GM21447 (cell line): Measurements from ENCODE around the gene WDR47.
"Not testable (repeated sequence)": the region's sequence is repeated elsewhere in the genome, so short reads cannot be mapped to it uniquely, and the experiment has no call there.

Experiments used
- ATAC-seq: cut with Tn5 transposase; IDR thresholded peaks from one replicate; pipeline ENCODE4 v1.9.1; 2021; ENCODE audit not compliant: unreplicated experiment

WDR47 gene

DNA sequence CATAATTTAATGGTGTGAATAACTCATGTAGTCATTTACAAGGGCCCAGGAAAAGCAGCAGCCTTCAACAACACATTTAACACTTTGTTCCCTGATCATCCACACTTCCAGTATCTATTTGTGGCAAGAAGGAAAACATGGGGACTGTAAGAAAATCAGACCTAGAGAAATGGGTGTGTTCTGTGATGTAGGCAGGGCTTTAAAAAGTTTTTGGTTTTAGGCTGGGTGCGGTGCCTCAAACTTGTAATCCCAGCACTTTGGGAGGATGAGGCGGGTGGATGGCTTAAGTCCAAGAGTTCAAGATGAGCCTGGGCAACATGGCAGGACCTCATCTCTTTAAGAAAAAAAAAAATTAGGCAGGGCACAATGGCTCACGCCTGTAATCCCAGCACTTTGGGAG lies 14.2 kb upstream of the WDR47 start:
- ATAC-seq, result no peak

GRCh38 chr1:109052145-109052544 lies 10.2 kb upstream of the WDR47 start:
- not testable (repeated sequence) for ATAC-seq

GRCh38 chr1:109050228-109050995 lies 8.5 kb upstream of the WDR47 start:
- no peak for ATAC-seq

- no peak for ATAC-seq
These were observed 6.4 kb upstream of the WDR47 start for GRCh38 chr1:109048335-109048734.

GRCh38 chr1:109047339-109047738 lies 5.4 kb upstream of the WDR47 start:
- ATAC-seq, result no peak

DNA sequence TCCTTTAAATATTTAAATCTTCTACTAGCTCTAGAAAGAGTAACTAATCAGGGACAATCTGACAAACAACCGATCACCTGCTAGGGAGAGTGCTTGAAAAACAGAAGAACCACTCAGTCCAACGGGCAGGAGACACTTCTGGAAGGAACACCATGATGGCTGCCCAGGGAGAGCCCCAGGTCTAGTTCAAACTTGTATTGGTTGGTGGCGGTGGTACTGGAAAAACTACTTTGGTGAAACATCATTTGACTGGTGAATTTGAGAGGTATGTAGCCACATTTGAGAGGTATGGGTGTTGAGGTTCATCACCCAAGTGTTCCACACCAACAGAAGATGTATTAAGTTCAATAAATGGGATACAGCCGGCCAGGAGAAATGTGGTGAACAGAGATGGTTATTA lies 4.8 kb upstream of the WDR47 start:
- ATAC-seq, result no peak

DNA sequence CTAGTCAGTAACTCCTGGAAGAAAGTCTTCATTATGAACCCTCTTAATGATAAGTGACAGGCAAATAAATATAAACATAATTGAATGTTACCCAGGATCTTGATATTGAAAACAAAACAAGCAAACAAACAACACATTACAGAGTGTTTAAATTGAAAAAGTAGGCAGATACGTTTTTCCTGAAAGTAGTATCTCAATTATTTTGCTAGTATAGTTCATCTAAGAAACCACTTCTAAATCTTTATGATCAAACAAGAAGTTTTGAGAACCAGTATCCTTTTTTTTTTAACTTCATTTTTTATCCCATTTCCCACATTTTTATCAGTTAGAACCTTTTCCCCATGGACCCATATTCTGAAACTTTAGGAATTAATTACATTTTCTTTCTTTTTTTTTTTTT lies 3.7 kb upstream of the WDR47 start:
- no peak for ATAC-seq

- ATAC-seq, result peak; percentile 31
These were observed 797 bp downstream of the WDR47 start for GRCh38 chr1:109040989-109041620.

DNA sequence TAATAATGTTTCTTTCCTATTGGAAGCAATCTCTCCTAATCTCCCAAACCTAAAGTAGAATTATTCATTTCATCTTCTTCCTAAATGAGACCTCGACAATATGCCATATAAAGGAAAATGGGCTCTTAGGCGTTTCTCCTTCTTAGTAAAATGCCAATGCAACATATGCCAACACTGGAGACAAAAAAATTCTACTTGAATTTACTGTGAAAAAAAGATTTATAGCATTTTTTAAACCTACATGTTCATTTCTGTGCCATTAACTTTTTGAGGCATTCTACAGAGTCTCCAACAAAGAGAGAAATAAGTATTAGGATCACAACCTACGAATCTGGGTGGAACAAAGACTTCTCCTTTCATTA lies 1.3 kb downstream of the WDR47 start:
- ATAC-seq, result no peak

DNA sequence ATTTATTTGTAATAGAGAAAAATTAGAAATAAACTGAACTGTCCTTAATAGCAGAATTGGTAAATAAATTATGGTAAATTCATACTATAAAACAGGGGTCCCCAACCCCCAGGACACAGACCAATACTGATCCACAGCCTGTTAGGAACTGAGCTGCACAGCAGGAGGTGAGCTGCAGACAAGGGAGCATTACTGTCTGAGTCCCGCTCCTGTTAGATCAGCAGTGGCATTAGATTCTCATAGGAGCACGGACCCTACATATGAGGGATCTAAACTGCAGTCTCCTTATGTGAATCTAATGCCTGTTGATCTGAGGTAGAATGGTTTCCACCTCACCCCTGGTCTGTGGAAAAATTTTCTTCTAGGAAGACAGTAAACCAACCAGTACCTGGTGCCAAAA lies 7.5 kb downstream of the WDR47 start:
- no peak for ATAC-seq

DNA sequence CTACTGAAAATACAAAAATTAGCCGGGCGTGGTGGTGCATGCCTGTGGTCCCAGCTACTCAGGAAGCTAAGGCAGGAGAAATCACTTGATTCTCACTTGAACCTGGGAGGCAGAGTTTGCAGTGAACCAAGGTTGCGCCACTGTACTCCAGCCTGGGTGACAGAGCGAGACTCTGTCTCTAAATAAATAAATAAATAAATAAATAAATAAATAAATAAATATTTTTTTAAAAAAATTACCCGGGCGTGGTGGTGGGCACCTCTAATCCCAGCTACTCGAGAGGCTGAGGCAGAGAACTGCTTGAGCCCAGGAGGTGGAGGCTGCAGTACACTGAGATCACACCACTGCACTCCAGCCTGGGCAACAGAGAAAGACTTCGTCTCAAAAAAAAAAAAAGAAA lies 12.4 kb downstream of the WDR47 start:
- ATAC-seq, result not testable (repeated sequence)

DNA sequence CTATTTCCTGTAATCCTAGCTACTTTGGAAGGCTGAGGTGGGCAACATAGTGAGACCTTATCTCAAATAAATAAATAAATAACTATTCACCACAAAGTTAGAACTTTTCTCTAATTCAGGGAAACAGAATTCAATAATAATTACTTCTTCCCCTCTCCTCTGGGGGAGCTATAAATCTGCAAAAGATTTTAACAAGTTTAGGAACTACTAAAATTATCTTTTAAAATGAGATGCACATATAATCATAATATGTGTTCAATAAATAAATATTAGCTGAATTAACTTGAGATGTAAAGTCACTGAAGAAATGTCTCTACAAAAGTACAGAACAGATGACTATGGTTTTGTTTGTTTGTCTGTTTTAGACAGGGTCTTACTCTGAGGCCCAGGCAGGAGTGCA lies 14.1 kb downstream of the WDR47 start:
- no peak for ATAC-seq

GRCh38 chr1:109025694-109026093 lies 16.2 kb downstream of the WDR47 start:
- ATAC-seq, result no peak

DNA sequence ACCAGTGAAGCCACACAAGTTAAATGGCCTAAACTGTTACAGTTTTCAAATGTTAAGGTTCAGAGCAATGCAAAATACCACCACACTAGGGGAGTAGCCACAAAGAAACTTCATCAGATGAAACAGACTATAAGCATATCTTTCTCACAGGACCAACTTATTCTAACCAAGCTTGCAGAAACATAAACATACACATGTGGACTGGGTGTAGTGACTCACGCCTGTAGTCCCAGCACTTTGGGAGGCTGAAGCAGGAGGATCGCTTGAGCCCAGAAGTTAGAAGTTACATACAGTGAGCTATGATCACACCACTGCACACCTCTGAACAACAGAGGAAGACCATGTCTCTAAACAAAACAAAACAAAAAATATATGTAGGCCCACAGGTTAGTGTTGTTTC lies 17.3 kb downstream of the WDR47 start:
- no peak for ATAC-seq

GRCh38 chr1:109020693-109021257 lies 21.1 kb downstream of the WDR47 start:
- ATAC-seq, result no peak

DNA sequence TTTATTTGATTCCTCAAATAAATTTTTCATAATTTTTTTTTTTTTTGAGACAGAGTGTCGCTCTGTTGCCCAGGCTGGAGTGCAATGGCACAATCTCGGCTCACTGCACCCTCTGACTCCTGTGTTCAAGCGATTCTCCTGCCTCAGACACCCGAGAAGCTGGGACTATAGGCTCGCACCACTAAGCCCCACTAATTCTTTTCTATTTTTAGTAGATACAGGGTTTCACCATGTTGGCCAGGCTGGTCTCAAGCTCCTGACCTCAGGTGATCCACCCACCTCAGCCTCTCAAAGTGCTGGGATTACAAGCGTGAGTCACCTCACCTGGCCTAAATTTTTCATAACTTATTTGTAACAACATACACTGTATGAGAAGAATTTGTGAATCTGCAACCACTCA lies 24.2 kb downstream of the WDR47 start:
- not testable (repeated sequence) for ATAC-seq

DNA sequence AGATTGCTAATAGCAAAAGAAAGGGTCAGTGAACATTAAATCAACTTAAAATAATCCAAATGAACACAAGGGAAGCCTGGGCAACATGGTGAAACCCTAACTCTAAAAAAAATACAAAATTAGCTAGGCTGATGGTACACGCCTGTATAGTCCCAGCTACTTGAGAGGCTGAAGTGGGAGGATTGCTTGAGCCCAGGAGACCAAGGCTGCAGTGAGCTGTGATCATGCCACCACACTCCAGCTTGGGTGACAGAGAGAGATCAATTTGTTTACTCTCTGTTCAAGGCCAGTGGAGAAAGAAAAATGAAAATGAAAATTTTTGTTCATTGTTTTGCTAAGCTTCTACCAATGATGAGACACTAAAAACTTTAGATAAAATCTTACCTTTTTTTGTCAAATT lies 24.8 kb downstream of the WDR47 start:
- no peak for ATAC-seq

- ATAC-seq, result no peak
These were observed 30.6 kb downstream of the WDR47 start for GRCh38 chr1:109011335-109011734.

- not testable (repeated sequence) for ATAC-seq
These were observed 45.3 kb downstream of the WDR47 start for GRCh38 chr1:108996622-108997021.

DNA sequence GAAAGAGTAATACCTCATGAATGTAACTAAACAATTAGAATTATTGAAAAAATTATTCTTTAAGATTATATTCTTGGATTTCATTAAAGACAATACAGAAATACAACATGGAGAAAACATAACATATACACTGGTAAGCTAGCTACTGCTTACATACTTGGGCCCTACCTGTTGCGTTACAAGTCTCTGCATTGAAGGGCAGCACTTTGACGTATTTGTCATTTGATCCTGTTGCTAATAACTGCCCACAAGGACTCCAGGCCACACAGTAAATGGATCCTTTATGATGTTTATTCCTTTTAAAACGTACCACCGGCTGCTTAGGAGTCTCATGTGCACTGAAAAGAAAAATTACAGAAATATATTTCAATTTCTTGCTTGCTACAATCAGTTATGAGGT lies 58.8 kb downstream of the WDR47 start:
- ATAC-seq, result no peak

DNA sequence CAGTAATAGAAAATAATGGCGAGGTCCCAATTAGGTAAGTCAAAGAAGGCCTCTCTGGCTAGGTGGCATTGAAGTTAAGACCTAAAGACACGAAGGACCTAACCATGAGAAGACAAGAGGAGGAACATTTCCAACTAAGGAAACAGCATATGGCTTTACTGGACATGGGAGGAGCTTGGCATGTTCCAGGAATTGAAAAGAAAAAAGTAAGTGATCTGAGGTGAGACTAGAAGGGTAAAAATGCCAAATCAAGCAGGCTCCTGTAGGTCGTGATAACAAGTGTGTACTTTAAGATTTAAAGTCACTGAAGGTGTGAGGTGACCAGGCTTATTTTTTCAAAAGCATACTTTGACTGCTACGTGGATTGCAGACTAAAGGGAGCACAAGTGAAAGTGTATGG lies 65.2 kb downstream of the WDR47 start:
- ATAC-seq, result no peak

DNA sequence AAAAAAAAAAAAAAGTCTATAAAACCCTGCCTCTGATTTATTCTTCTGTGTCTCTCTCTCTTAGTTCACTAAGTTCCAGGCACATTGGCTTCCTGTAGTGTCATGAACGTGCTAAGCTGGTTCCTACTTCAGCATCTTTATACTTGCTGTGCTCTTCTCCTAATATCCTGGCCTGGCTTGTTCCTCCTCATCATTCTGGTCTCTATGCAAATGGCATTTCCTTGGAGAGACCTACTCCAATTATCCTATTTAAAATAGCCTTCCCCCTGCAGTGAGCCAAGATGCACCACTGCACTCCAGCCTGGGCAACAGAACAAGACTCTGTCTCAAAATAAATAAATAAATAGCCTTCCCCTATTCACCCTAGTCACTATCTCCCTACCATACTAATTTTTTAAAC lies 69.0 kb downstream of the WDR47 start:
- no peak for ATAC-seq

- ATAC-seq, result no peak
These were observed 72.6 kb downstream of the WDR47 start for GRCh38 chr1:108969346-108969745.
